ENCODE results near the gene AGMAT.

AGMAT gene

GRCh38 chr1:15618655-15619525 lies 34.0 kb upstream of the AGMAT start:
- H3K4me3 ChIP-seq (ENCODE audit: low read depth, low read length) = peak overlapping the region; percentile 94
- DNase-seq (ENCODE audit: low read depth) = peak; percentile 9
- TF ChIP-seq, protein P1, sequence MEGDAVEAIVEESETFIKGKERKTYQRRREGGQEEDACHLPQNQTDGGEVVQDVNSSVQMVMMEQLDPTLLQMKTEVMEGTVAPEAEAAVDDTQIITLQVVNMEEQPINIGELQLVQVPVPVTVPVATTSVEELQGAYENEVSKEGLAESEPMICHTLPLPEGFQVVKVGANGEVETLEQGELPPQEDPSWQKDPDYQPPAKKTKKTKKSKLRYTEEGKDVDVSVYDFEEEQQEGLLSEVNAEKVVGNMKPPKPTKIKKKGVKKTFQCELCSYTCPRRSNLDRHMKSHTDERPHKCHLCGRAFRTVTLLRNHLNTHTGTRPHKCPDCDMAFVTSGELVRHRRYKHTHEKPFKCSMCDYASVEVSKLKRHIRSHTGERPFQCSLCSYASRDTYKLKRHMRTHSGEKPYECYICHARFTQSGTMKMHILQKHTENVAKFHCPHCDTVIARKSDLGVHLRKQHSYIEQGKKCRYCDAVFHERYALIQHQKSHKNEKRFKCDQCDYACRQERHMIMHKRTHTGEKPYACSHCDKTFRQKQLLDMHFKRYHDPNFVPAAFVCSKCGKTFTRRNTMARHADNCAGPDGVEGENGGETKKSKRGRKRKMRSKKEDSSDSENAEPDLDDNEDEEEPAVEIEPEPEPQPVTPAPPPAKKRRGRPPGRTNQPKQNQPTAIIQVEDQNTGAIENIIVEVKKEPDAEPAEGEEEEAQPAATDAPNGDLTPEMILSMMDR (IDR thresholded peaks at IDR 0.05; ENCODE audit: insufficient read depth, low read depth, low read length, missing control alignments) = no peak

GRCh38 chr1:15618077-15618654 lies 33.3 kb upstream of the AGMAT start:
- H3K4me3 ChIP-seq (ENCODE audit: low read depth, low read length) = peak overlapping the region; percentile 94
- DNase-seq (ENCODE audit: low read depth) = peak; percentile 78
- TF ChIP-seq, protein P1 (IDR thresholded peaks at IDR 0.05; ENCODE audit: insufficient read depth, low read depth, low read length, missing control alignments) = no peak

DNA sequence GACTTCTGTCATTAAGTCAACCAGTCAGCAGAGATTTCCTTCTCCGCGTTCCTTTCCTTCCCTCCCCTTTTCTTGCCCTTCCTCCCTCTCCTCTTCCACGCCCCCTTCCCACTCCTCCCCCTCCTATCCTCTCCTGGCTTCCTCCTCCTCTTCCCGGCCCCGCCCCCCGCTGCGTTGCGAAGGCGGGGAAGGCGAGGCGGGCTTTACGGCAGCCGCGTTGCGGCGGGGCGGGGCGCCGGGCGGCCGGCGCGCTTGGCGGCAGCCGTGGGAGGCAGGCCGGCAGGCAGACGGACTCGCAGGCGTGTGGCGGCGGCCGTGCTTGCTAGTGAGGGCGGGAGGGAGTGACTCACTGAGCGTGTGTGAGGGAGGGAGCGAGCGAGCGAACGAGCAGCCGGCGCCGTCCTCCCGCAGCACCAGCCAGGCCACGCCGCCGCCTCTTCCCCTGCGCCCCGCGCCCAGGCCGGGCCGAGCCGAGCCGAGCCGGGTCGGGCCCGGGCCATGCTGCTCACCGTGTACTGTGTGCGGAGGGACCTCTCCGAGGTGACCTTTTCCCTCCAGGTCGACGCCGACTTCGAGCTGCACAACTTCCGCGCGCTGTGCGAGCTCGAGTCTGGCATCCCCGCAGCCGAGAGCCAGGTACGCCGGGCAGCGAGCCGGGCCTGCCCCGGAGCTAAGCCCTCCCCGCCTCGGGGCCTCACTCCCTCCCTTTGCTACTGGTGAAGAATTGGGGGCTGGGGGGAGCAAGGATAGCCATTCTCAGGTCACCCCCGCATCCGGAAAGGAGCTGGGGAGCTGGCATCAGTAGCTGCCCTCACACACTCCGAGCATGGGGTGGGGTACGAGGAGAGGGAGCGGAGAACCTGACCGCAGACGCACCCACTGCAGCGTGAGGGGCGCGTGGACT lies 32.6 kb upstream of the AGMAT start, which contains the start of gene DDI2:
TSS of gene DDI2 (plus strand) at position 286 of the 904 bp plus-strand sequence. CDS start at position 499, 213 bp downstream.
- TF ChIP-seq, protein P1 (IDR thresholded peaks at IDR 0.05; ENCODE audit: insufficient read depth, low read depth, low read length, missing control alignments) = no peak
- peak; percentile 95 for DNase-seq (ENCODE audit: low read depth)
- peak within 1 kb of the TSS; percentile 94 for H3K4me3 ChIP-seq (ENCODE audit: low read depth, low read length)

- no peak for DNase-seq (ENCODE audit: low read depth)
- TF ChIP-seq, protein P1 (IDR thresholded peaks at IDR 0.05; ENCODE audit: insufficient read depth, low read depth, low read length, missing control alignments) = no peak
- H3K4me3 ChIP-seq (ENCODE audit: low read depth, low read length) = peak overlapping the region; percentile 67
Measured at GRCh38 chr1:15616373-15617172, 31.7 kb upstream of the AGMAT start.

DNA sequence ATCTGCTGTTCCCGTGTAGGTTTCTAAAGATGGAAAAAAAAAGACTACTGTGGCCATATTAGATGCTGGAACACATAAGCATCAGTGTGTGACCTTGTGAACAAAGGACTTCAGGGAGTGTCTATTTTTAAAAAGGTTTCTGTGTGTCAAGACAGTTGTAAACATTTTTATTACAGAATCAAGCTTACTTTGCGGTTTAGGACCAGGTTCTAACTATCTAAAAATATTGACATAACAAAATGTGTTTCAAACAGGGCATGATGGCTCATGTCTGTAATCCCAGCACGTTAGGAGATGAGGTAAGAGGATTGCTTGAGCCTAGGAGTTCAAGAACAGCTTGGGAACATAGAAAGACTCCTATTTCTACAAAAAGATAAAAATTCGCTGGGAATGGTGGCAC lies 25.3 kb upstream of the AGMAT start:
- DNase-seq (ENCODE audit: low read depth) = no peak
- no peak overlapping the region for H3K4me3 ChIP-seq (ENCODE audit: low read depth, low read length)
- TF ChIP-seq, protein P1 (IDR thresholded peaks at IDR 0.05; ENCODE audit: insufficient read depth, low read depth, low read length, missing control alignments) = no peak

GRCh38 chr1:15609631-15610030 lies 24.8 kb upstream of the AGMAT start:
- TF ChIP-seq, protein P1 (IDR thresholded peaks at IDR 0.05; ENCODE audit: insufficient read depth, low read depth, low read length, missing control alignments) = no peak
- no peak for DNase-seq (ENCODE audit: low read depth)
- no peak overlapping the region for H3K4me3 ChIP-seq (ENCODE audit: low read depth, low read length)
